Breast epithelium (tissue), 4 donors: ENCODE measurements around the gene TMEM179. TPM values are rescaled to one million over a fixed set of nuclear protein-coding genes. Genes with fewer than 3 reads are reported as not detected.

Experiments used
- DNase-seq, 2 donors: peaks; one replicate each; pipeline ENCODE4 v3.0.0-alpha.2; 2019; ENCODE audit warnings: low spot score in 2 of 2
- H3K27ac ChIP-seq, 2 donors: fragments of 200-600 bp; sonication (generic) in 1 of 2; one replicate each; pipeline ENCODE4 v1.5.1; 2016 to 2019; ENCODE audit warnings: mild to moderate bottlenecking in 1 of 2
- H3K27me3 ChIP-seq, 2 donors: fragments of 200-600 bp; sonication (generic) in 1 of 2; one replicate each; pipeline versions ENCODE4 v1.5.1 to v1.6.0; 2017 to 2019; ENCODE audit warnings: control low read depth in 1 of 2, mild to moderate bottlenecking in 1 of 2
- H3K36me3 ChIP-seq: fragments of 200-600 bp; one replicate; pipeline ENCODE4 v1.5.1; 2019
- H3K4me1 ChIP-seq, 2 donors: fragments of 200-600 bp; sonication (generic); one replicate each; pipeline ENCODE4 v1.5.1; 2016 to 2019; ENCODE audit warnings: control low read depth in 1 of 2
- H3K4me3 ChIP-seq, 3 donors: fragments of 200-600 bp; sonication (generic); 1 replicate in 2 of 3; 2 replicates in 1 of 3; pipeline ENCODE4 v1.5.1; 2016 to 2019; ENCODE audit warnings: mild to moderate bottlenecking in 3 of 3, moderate library complexity in 2 of 3
- H3K9me3 ChIP-seq, 2 donors: fragments of 200-600 bp; sonication (generic) in 1 of 2; one replicate each; pipeline ENCODE4 v1.5.1; 2016 to 2019; ENCODE audit warnings: control low read depth in 1 of 2
- CTCF ChIP-seq, 3 donors: fragments of 450-650 bp; IDR thresholded peaks; one replicate each; pipeline ENCODE4 v1.5.1; 2016 to 2017; ENCODE audit warnings: antibody characterized with exemption in 3 of 3, mild to moderate bottlenecking in 3 of 3, moderate library complexity in 3 of 3
- POLR2A ChIP-seq: fragments of 450-650 bp; IDR thresholded peaks from one replicate; pipeline ENCODE4 v1.6.1; 2016; ENCODE audit warnings: antibody characterized with exemption, mild to moderate bottlenecking, moderate library complexity
- POLR2AphosphoS5 ChIP-seq, 3 donors: sonication (generic); formaldehyde crosslinking; IDR thresholded peaks; one replicate each; pipeline ENCODE4 v1.6.1; 2017; ENCODE audit warnings: antibody characterized with exemption in 3 of 3
- intact Hi-C: fragments of 100-400 bp; cut with DNase I; formaldehyde crosslinking; loops from one replicate; pipeline ENCODE4 v1.15.1; 2023; ENCODE audit warnings: low total_unique reads
- total RNA-seq, 3 donors: library from RNA; depleted of rRNA; stranded (reverse); fragments of >200 nt; gene quantifications; one replicate each; pipeline ENCODE4 v1.1.0, GENCODE V29; 2016

The TMEM179 gene
- total RNA-seq, 3 donors from 2014 or later: not detected

- H3K4me3 ChIP-seq: no peak overlapping the region
- H3K9me3 ChIP-seq: no peaks in the 10 kb centered on the region
- peaks cover 0 to 79% of the 10 kb centered on the region in 2 donors for H3K27me3 ChIP-seq
- no peaks in the 10 kb centered on the region for H3K4me1 ChIP-seq
- no peaks in the 10 kb centered on the region for H3K36me3 ChIP-seq
- intact Hi-C loops: no loop called here
- no peak for DNase-seq
- no peak overlapping the region for H3K27ac ChIP-seq
- no peak for TF ChIP-seq CTCF (IDR thresholded peaks at IDR 0.05)
- no peak for TF ChIP-seq POLR2AphosphoS5 (IDR thresholded peaks at IDR 0.05)
- TF ChIP-seq POLR2A: no peak
Observed at GRCh38 chr14:104572668-104573067, 31.9 kb downstream of the TMEM179 start.

DNA sequence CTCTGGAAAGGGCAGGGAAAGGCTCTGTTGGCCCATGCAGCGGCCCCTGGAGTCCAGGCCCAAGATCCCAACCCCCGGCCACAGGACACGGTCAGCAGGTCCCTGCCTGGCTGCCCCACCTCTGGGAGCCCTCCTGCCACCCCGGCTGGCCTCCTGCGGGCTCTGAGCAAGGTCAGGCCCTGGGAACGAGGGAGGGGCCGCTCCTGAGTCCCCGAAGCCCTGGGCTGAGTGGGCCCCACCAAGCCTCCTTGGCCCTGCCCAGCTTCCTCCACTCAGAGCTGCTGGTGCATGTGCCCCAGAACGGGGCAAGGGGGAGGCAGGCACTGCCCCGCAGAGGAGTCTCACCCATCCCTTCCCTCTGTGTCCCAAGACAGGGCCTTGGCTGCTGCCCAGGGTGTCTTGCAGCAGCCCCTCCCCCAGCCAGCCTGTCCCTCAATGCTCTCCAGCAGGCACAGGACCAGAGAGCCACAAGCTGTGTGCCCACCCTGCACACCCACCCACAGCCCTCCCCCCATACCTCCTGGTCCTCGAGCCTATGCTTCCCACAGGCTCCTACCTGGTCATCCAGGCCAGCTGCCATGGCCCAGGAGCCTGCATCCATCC lies 32.4 kb downstream of the TMEM179 start:
- intact Hi-C loops: no loop called here
- peaks cover 0 to 79% of the 10 kb centered on the region in 2 donors for H3K27me3 ChIP-seq

DNA sequence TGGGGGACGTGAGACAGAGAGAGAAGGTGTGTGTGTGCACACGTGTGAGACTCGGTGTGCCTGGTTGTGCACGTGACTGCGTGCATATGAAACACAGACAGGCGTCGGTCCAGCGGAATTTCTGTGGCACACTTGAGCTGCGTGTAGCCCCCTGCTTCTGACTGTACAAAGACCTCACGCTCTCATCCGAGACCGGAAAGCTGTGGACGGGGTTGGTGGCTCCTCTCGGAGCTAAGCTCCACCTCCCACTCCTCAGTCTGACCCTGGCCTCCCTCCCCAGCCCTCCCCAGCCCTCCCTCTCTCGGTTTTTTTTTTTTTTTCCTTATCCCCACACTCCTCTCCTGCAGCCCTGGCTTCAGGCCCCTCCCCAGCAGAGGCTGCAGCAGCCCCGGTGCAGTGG lies 33.3 kb downstream of the TMEM179 start:
- no peak overlapping the region for H3K4me3 ChIP-seq
- H3K27me3 ChIP-seq: peaks cover 0 to 82% of the 10 kb centered on the region in 2 donors
- H3K36me3 ChIP-seq: no peaks in the 10 kb centered on the region
- H3K9me3 ChIP-seq: no peaks in the 10 kb centered on the region
- TF ChIP-seq POLR2AphosphoS5 (IDR thresholded peaks at IDR 0.05): no peak
- no peak for TF ChIP-seq CTCF (IDR thresholded peaks at IDR 0.05)
- no peak overlapping the region for H3K27ac ChIP-seq
- H3K4me1 ChIP-seq: no peaks in the 10 kb centered on the region
- intact Hi-C loops: no loop called here
- no peak for DNase-seq

More for the DNA sequence above, 32.4 kb downstream of the TMEM179 start:
- Histone ChIP-seq H3K4me1 (no peaks in the 10 kb centered on the region), H3K27ac (no peak overlapping the region), H3K9me3 (no peaks in the 10 kb centered on the region), H3K36me3 (no peaks in the 10 kb centered on the region), H3K4me3 (no peak overlapping the region)
- no peak for TF ChIP-seq POLR2A
- TF ChIP-seq CTCF (IDR thresholded peaks at IDR 0.05): no peak
- TF ChIP-seq POLR2AphosphoS5 (IDR thresholded peaks at IDR 0.05): no peak
- DNase-seq: no peak

DNA sequence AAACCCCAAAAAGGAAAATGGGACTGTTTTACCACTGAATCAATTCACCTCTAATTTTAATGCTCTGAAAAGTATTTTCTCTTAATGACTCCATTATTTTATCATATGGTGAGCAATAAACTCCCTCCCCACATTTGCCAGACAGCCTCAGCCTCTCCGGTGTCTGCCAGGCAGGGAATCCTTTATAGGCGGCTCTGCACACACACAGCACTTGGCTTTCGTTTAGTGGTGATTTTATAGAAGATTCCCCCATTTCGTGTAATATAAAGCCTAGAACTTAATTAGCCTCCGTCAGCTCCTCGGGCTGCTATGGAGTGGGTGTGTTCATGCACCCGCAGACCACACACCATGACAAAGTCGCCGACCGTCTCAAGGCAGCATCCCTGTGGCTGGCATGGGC lies 35.1 kb downstream of the TMEM179 start:
- TF ChIP-seq POLR2AphosphoS5 (IDR thresholded peaks at IDR 0.05): no peak
- Histone ChIP-seq H3K4me3 (no peak overlapping the region), H3K27me3 (peaks cover 2 to 85% of the 10 kb centered on the region in 2 donors), H3K27ac (no peak overlapping the region), H3K36me3 (no peaks in the 10 kb centered on the region), H3K4me1 (no peaks in the 10 kb centered on the region), H3K9me3 (no peaks in the 10 kb centered on the region)
- intact Hi-C loops: loop anchor here (10.0 kb wide), 2 partner anchors 435 to 475 kb away; partner anchors contain the start of gene KIF26A
- no peak for DNase-seq

- intact Hi-C loops: loop anchor here (10.0 kb wide), 2 partner anchors 434 to 474 kb away; partner anchors contain the start of gene KIF26A
- Histone ChIP-seq H3K4me1 (peaks cover 0 to 8% of the 10 kb centered on the region in 2 donors), H3K4me3 (no peak overlapping the region), H3K27ac (no peak overlapping the region), H3K36me3 (no peaks in the 10 kb centered on the region), H3K9me3 (no peaks in the 10 kb centered on the region), H3K27me3 (peaks cover 5 to 86% of the 10 kb centered on the region in 2 donors)
- no peak for DNase-seq
- TF ChIP-seq POLR2AphosphoS5 (IDR thresholded peaks at IDR 0.05) (no peak), POLR2A (no peak), CTCF (IDR thresholded peaks at IDR 0.05) (no peak)
Observed at GRCh38 chr14:104568620-104569019, 36.0 kb downstream of the TMEM179 start.
